GM18505 (cell line): Measurements from ENCODE around the gene CDC37L1.

Experiments
- ATAC-seq: cut with Tn5 transposase; IDR thresholded peaks from one replicate; pipeline ENCODE4 v1.9.1; 2021; ENCODE audit not compliant: unreplicated experiment
- POLR2A ChIP-seq: IDR thresholded peaks from 4 replicates; pipeline ENCODE4 v1.6.1; 2011; ENCODE audit warnings: borderline replicate concordance; ENCODE audit not compliant: insufficient read depth, insufficient read length; ENCODE audit errors: extremely low read depth

CDC37L1 gene

GRCh38 chr9:4709380-4709779, 30.0 kb downstream of the CDC37L1 start:
- ATAC-seq, result no peak
- no peak for TF ChIP-seq POLR2A

- ATAC-seq, result no peak
- no peak for TF ChIP-seq POLR2A
Observed at GRCh38 chr9:4713849-4714248, 34.5 kb downstream of the CDC37L1 start.

- ATAC-seq, result no peak
- TF ChIP-seq POLR2A, result no peak
Observed at GRCh38 chr9:4714266-4715016, 35.1 kb downstream of the CDC37L1 start.

- no peak for TF ChIP-seq POLR2A
Observed at GRCh38 chr9:4716163-4716562, 36.8 kb downstream of the CDC37L1 start.

GRCh38 chr9:4717815-4718214, 38.4 kb downstream of the CDC37L1 start:
- ATAC-seq, result no peak
- TF ChIP-seq POLR2A, result no peak

More at GRCh38 chr9:4716163-4716562, 36.8 kb downstream of the CDC37L1 start:
- no peak for ATAC-seq

GRCh38 chr9:4718911-4719310, 39.5 kb downstream of the CDC37L1 start:
- ATAC-seq, result no peak
- no peak for TF ChIP-seq POLR2A

- TF ChIP-seq POLR2A, result no peak
- ATAC-seq, result no peak
Observed at GRCh38 chr9:4721736-4722135, 42.4 kb downstream of the CDC37L1 start.

- no peak for ATAC-seq
- no peak for TF ChIP-seq POLR2A
Observed at GRCh38 chr9:4725706-4726442, 46.5 kb downstream of the CDC37L1 start.

- TF ChIP-seq POLR2A, result no peak
- ATAC-seq, result no peak
Observed at GRCh38 chr9:4727593-4727992, 48.2 kb downstream of the CDC37L1 start.

GRCh38 chr9:4732890-4733289, 53.5 kb downstream of the CDC37L1 start:
- ATAC-seq, result no peak
- TF ChIP-seq POLR2A, result no peak

GRCh38 chr9:4734150-4734549, 54.8 kb downstream of the CDC37L1 start:
- TF ChIP-seq POLR2A, result no peak
- no peak for ATAC-seq

- no peak for TF ChIP-seq POLR2A
- no peak for ATAC-seq
Observed at GRCh38 chr9:4738866-4739586, 59.7 kb downstream of the CDC37L1 start.

- no peak for ATAC-seq
- no peak for TF ChIP-seq POLR2A
Observed at GRCh38 chr9:4739587-4740387, 60.4 kb downstream of the CDC37L1 start.
